Stimulated activated naive CD8-positive, alpha-beta T cell treated with anti-CD3 and anti-CD28 coated beads, Interleukin-15, Interleukin-2, amounts not matched to agents 100 ng/mL and 50 ng/mL, for 24 hours (primary cell): ENCODE measurements around the gene BRIP1.

Experiments
- H3K27ac Mint-ChIP-seq: one replicate; pipeline ENCODE4 v1.8.0; 2021; ENCODE audit warnings: mild to moderate bottlenecking, mixed read lengths
- H3K27me3 Mint-ChIP-seq: one replicate; pipeline ENCODE4 v1.8.0; 2021; ENCODE audit warnings: mixed read lengths
- H3K36me3 Mint-ChIP-seq: one replicate; pipeline ENCODE4 v1.8.0; 2021; ENCODE audit warnings: low read depth, mixed read lengths
- H3K4me1 Mint-ChIP-seq: one replicate; pipeline ENCODE4 v1.8.0; 2021; ENCODE audit warnings: low read depth, mixed read lengths
- H3K4me3 Mint-ChIP-seq: one replicate; pipeline ENCODE4 v1.8.0; 2021; ENCODE audit warnings: mild to moderate bottlenecking, mixed read lengths
- H3K9me3 Mint-ChIP-seq: one replicate; pipeline ENCODE4 v1.8.0; 2021; ENCODE audit warnings: mixed read lengths

BRIP1 gene

GRCh38 chr17:61806936-61807335 is 56.4 kb downstream of the BRIP1 start:
- no peaks in the 10 kb centered on the region for H3K9me3 Mint-ChIP-seq
- H3K27ac Mint-ChIP-seq = no peak overlapping the region
- H3K4me1 Mint-ChIP-seq = peaks cover 4% of the 10 kb centered on the region
- H3K36me3 Mint-ChIP-seq = peaks cover 6% of the 10 kb centered on the region
- H3K27me3 Mint-ChIP-seq = no peaks in the 10 kb centered on the region
- no peak overlapping the region for H3K4me3 Mint-ChIP-seq

- Mint-ChIP-seq H3K9me3 (no peaks in the 10 kb centered on the region), H3K36me3 (peaks cover 6% of the 10 kb centered on the region), H3K27ac (no peak overlapping the region), H3K4me3 (no peak overlapping the region), H3K27me3 (no peaks in the 10 kb centered on the region), H3K4me1 (peaks cover 4% of the 10 kb centered on the region)
Observed at GRCh38 chr17:61806081-61806828, 57.1 kb downstream of the BRIP1 start.

GRCh38 chr17:61805399-61805798 is 57.9 kb downstream of the BRIP1 start:
- Mint-ChIP-seq H3K9me3 (no peaks in the 10 kb centered on the region), H3K27ac (no peak overlapping the region), H3K27me3 (no peaks in the 10 kb centered on the region), H3K4me1 (peaks cover 4% of the 10 kb centered on the region), H3K4me3 (no peak overlapping the region), H3K36me3 (peaks cover 8% of the 10 kb centered on the region)

- Mint-ChIP-seq H3K36me3 (peaks cover 15% of the 10 kb centered on the region), H3K9me3 (no peaks in the 10 kb centered on the region)
Observed at GRCh38 chr17:61803796-61804195, 59.5 kb downstream of the BRIP1 start.

GRCh38 chr17:61803216-61803615 is 60.1 kb downstream of the BRIP1 start:
- no peaks in the 10 kb centered on the region for H3K9me3 Mint-ChIP-seq
- H3K36me3 Mint-ChIP-seq = peaks cover 12% of the 10 kb centered on the region
- H3K4me3 Mint-ChIP-seq = no peak overlapping the region
- H3K27ac Mint-ChIP-seq = no peak overlapping the region
- H3K27me3 Mint-ChIP-seq = no peaks in the 10 kb centered on the region
- peaks cover 4% of the 10 kb centered on the region for H3K4me1 Mint-ChIP-seq

More at GRCh38 chr17:61803796-61804195, 59.5 kb downstream of the BRIP1 start:
- Mint-ChIP-seq H3K4me1 (peaks cover 4% of the 10 kb centered on the region), H3K27me3 (no peaks in the 10 kb centered on the region), H3K4me3 (no peak overlapping the region), H3K27ac (no peak overlapping the region)

GRCh38 chr17:61799812-61800484 is 63.4 kb downstream of the BRIP1 start:
- H3K4me3 Mint-ChIP-seq = no peak overlapping the region
- H3K4me1 Mint-ChIP-seq = no peaks in the 10 kb centered on the region
- H3K9me3 Mint-ChIP-seq = no peaks in the 10 kb centered on the region
- no peaks in the 10 kb centered on the region for H3K27me3 Mint-ChIP-seq
- peaks cover 35% of the 10 kb centered on the region for H3K36me3 Mint-ChIP-seq
- no peak overlapping the region for H3K27ac Mint-ChIP-seq

GRCh38 chr17:61797283-61797682 is 66.0 kb downstream of the BRIP1 start:
- H3K27me3 Mint-ChIP-seq = no peaks in the 10 kb centered on the region
- peaks cover 35% of the 10 kb centered on the region for H3K36me3 Mint-ChIP-seq
- H3K4me1 Mint-ChIP-seq = no peaks in the 10 kb centered on the region
- no peak overlapping the region for H3K4me3 Mint-ChIP-seq
- H3K27ac Mint-ChIP-seq = peak overlapping the region; percentile 43
- H3K9me3 Mint-ChIP-seq = no peaks in the 10 kb centered on the region

- H3K27me3 Mint-ChIP-seq = no peaks in the 10 kb centered on the region
- no peaks in the 10 kb centered on the region for H3K9me3 Mint-ChIP-seq
- H3K36me3 Mint-ChIP-seq = peaks cover 39% of the 10 kb centered on the region
- H3K4me1 Mint-ChIP-seq = no peaks in the 10 kb centered on the region
- H3K4me3 Mint-ChIP-seq = no peak overlapping the region
- no peak overlapping the region for H3K27ac Mint-ChIP-seq
Observed at GRCh38 chr17:61795546-61795945, 67.8 kb downstream of the BRIP1 start.

GRCh38 chr17:61794792-61795191 is 68.5 kb downstream of the BRIP1 start:
- no peaks in the 10 kb centered on the region for H3K27me3 Mint-ChIP-seq
- peaks cover 36% of the 10 kb centered on the region for H3K36me3 Mint-ChIP-seq
- no peak overlapping the region for H3K27ac Mint-ChIP-seq
- no peak overlapping the region for H3K4me3 Mint-ChIP-seq
- H3K4me1 Mint-ChIP-seq = no peaks in the 10 kb centered on the region
- H3K9me3 Mint-ChIP-seq = no peaks in the 10 kb centered on the region

GRCh38 chr17:61794242-61794641 is 69.1 kb downstream of the BRIP1 start:
- no peak overlapping the region for H3K4me3 Mint-ChIP-seq
- no peaks in the 10 kb centered on the region for H3K9me3 Mint-ChIP-seq
- peaks cover 38% of the 10 kb centered on the region for H3K36me3 Mint-ChIP-seq
- H3K27me3 Mint-ChIP-seq = no peaks in the 10 kb centered on the region
- no peaks in the 10 kb centered on the region for H3K4me1 Mint-ChIP-seq
- no peak overlapping the region for H3K27ac Mint-ChIP-seq

GRCh38 chr17:61793565-61793964 is 69.8 kb downstream of the BRIP1 start:
- Mint-ChIP-seq H3K36me3 (peaks cover 34% of the 10 kb centered on the region), H3K27ac (no peak overlapping the region), H3K4me1 (no peaks in the 10 kb centered on the region), H3K4me3 (no peak overlapping the region), H3K9me3 (no peaks in the 10 kb centered on the region), H3K27me3 (no peaks in the 10 kb centered on the region)

GRCh38 chr17:61789872-61790271 is 73.5 kb downstream of the BRIP1 start:
- peaks cover 6% of the 10 kb centered on the region for H3K4me1 Mint-ChIP-seq
- H3K9me3 Mint-ChIP-seq = no peaks in the 10 kb centered on the region
- H3K36me3 Mint-ChIP-seq = peaks cover 9% of the 10 kb centered on the region
- H3K27me3 Mint-ChIP-seq = no peaks in the 10 kb centered on the region
- no peak overlapping the region for H3K27ac Mint-ChIP-seq
- H3K4me3 Mint-ChIP-seq = no peak overlapping the region

- Mint-ChIP-seq H3K27ac (no peak overlapping the region), H3K27me3 (no peaks in the 10 kb centered on the region), H3K9me3 (no peaks in the 10 kb centered on the region), H3K4me1 (peaks cover 15% of the 10 kb centered on the region), H3K36me3 (peaks cover 8% of the 10 kb centered on the region), H3K4me3 (no peak overlapping the region)
Observed at GRCh38 chr17:61786088-61786487, 77.2 kb downstream of the BRIP1 start.

GRCh38 chr17:61784510-61784909 is 78.8 kb downstream of the BRIP1 start:
- Mint-ChIP-seq H3K27ac (no peak overlapping the region), H3K36me3 (no peaks in the 10 kb centered on the region), H3K4me3 (no peak overlapping the region)

GRCh38 chr17:61783556-61784304 is 79.6 kb downstream of the BRIP1 start:
- no peak overlapping the region for H3K4me3 Mint-ChIP-seq
- H3K4me1 Mint-ChIP-seq = peaks cover 15% of the 10 kb centered on the region
- no peaks in the 10 kb centered on the region for H3K9me3 Mint-ChIP-seq
- H3K36me3 Mint-ChIP-seq = peaks cover 4% of the 10 kb centered on the region
- no peaks in the 10 kb centered on the region for H3K27me3 Mint-ChIP-seq
- no peak overlapping the region for H3K27ac Mint-ChIP-seq

More at GRCh38 chr17:61784510-61784909, 78.8 kb downstream of the BRIP1 start:
- Mint-ChIP-seq H3K4me1 (peaks cover 15% of the 10 kb centered on the region), H3K27me3 (no peaks in the 10 kb centered on the region), H3K9me3 (no peaks in the 10 kb centered on the region)
